Neural cell (in vitro differentiated cells): ENCODE results near the gene GALNT3.

Source experiments
- EP300 ChIP-seq: fragments of 450-650 bp; conservative IDR thresholded peaks from 2 replicates; pipeline ENCODE4 v1.6.1; 2014; ENCODE audit warnings: antibody characterized with exemption, mild to moderate bottlenecking, moderate library complexity; ENCODE audit not compliant: poor library complexity, severe bottlenecking
- POLR2AphosphoS5 ChIP-seq: IDR thresholded peaks from 2 replicates; pipeline ENCODE4 v1.6.1; 2012
- RAD21 ChIP-seq: fragments of 450-650 bp; conservative IDR thresholded peaks from 2 replicates; pipeline ENCODE4 v1.6.1; 2014; ENCODE audit warnings: antibody characterized with exemption, mild to moderate bottlenecking, moderate library complexity
- SMC3 ChIP-seq: fragments of 450-650 bp; conservative IDR thresholded peaks from 2 replicates; pipeline ENCODE4 v1.6.1; 2014; ENCODE audit warnings: antibody characterized with exemption, mild to moderate bottlenecking, moderate library complexity; ENCODE audit not compliant: poor library complexity
- TAF1 ChIP-seq: IDR thresholded peaks from 2 replicates; pipeline ENCODE4 v1.6.1; 2012; ENCODE audit warnings: low read depth
- TF ChIP-seq, protein P1 (sequence below): fragments of 450-650 bp; IDR thresholded peaks from 2 replicates; pipeline ENCODE4 v1.5.1; 2014; ENCODE audit warnings: antibody characterized with exemption, mild to moderate bottlenecking, moderate library complexity; ENCODE audit not compliant: poor library complexity, severe bottlenecking
- TF ChIP-seq, protein P2 (sequence below): IDR thresholded peaks from 2 replicates; pipeline ENCODE4 v1.6.1; 2012; ENCODE audit warnings: borderline replicate concordance

DNA sequence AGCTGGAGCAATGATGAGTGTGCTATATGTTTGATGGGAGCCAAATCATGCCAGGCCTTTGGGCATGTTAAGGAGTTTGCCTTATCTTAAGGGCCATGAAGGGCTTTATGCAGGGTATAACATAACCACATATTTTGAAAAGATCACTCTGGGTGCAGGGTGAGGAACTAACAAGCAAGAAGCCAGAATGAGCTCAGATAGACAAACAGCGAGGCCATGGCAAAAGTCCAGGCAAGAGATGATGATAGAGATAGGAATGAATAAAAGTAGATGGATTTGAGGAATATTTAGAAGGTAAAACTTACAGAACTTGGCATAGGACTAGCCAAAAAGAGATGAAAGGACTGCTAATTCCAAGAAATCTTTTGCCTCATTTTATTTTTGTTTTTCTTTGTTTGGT is 6.7 kb downstream of the GALNT3 start:
- TF ChIP-seq, protein P1, sequence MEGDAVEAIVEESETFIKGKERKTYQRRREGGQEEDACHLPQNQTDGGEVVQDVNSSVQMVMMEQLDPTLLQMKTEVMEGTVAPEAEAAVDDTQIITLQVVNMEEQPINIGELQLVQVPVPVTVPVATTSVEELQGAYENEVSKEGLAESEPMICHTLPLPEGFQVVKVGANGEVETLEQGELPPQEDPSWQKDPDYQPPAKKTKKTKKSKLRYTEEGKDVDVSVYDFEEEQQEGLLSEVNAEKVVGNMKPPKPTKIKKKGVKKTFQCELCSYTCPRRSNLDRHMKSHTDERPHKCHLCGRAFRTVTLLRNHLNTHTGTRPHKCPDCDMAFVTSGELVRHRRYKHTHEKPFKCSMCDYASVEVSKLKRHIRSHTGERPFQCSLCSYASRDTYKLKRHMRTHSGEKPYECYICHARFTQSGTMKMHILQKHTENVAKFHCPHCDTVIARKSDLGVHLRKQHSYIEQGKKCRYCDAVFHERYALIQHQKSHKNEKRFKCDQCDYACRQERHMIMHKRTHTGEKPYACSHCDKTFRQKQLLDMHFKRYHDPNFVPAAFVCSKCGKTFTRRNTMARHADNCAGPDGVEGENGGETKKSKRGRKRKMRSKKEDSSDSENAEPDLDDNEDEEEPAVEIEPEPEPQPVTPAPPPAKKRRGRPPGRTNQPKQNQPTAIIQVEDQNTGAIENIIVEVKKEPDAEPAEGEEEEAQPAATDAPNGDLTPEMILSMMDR: no peak
- TF ChIP-seq POLR2AphosphoS5 (no peak), RAD21 (no peak), SMC3 (no peak), EP300 (no peak), TAF1 (no peak)
- TF ChIP-seq, protein P2, sequence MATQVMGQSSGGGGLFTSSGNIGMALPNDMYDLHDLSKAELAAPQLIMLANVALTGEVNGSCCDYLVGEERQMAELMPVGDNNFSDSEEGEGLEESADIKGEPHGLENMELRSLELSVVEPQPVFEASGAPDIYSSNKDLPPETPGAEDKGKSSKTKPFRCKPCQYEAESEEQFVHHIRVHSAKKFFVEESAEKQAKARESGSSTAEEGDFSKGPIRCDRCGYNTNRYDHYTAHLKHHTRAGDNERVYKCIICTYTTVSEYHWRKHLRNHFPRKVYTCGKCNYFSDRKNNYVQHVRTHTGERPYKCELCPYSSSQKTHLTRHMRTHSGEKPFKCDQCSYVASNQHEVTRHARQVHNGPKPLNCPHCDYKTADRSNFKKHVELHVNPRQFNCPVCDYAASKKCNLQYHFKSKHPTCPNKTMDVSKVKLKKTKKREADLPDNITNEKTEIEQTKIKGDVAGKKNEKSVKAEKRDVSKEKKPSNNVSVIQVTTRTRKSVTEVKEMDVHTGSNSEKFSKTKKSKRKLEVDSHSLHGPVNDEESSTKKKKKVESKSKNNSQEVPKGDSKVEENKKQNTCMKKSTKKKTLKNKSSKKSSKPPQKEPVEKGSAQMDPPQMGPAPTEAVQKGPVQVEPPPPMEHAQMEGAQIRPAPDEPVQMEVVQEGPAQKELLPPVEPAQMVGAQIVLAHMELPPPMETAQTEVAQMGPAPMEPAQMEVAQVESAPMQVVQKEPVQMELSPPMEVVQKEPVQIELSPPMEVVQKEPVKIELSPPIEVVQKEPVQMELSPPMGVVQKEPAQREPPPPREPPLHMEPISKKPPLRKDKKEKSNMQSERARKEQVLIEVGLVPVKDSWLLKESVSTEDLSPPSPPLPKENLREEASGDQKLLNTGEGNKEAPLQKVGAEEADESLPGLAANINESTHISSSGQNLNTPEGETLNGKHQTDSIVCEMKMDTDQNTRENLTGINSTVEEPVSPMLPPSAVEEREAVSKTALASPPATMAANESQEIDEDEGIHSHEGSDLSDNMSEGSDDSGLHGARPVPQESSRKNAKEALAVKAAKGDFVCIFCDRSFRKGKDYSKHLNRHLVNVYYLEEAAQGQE: no peak
